Mammary epithelial cell (primary cell): ENCODE results near the gene SFXN1.

Experiments used
- EZH2 ChIP-seq: IDR thresholded peaks from 2 replicates; pipeline ENCODE4 v1.6.1; 2012; ENCODE audit warnings: low read length, inconsistent platforms, borderline replicate concordance
- TF ChIP-seq, protein P1 (sequence below), 2 donors: IDR thresholded peaks in 1 of 2; conservative IDR thresholded peaks in 1 of 2; 2 replicates each; pipeline ENCODE4 v1.5.1; 2011 to 2012; ENCODE audit warnings: inconsistent platforms in 2 of 2, low read length in 2 of 2, mild to moderate bottlenecking in 2 of 2, control low read depth in 1 of 2, low read depth in 1 of 2; ENCODE audit not compliant: insufficient read depth in 1 of 2; ENCODE audit errors: extremely low read depth in 1 of 2

- TF ChIP-seq, protein P1, sequence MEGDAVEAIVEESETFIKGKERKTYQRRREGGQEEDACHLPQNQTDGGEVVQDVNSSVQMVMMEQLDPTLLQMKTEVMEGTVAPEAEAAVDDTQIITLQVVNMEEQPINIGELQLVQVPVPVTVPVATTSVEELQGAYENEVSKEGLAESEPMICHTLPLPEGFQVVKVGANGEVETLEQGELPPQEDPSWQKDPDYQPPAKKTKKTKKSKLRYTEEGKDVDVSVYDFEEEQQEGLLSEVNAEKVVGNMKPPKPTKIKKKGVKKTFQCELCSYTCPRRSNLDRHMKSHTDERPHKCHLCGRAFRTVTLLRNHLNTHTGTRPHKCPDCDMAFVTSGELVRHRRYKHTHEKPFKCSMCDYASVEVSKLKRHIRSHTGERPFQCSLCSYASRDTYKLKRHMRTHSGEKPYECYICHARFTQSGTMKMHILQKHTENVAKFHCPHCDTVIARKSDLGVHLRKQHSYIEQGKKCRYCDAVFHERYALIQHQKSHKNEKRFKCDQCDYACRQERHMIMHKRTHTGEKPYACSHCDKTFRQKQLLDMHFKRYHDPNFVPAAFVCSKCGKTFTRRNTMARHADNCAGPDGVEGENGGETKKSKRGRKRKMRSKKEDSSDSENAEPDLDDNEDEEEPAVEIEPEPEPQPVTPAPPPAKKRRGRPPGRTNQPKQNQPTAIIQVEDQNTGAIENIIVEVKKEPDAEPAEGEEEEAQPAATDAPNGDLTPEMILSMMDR (conservative IDR thresholded peaks at IDR 0.05 in 1 of 2, IDR thresholded peaks at IDR 0.05 in 1 of 2; ENCODE audit: extremely low read depth in 1 of 2, insufficient read depth in 1 of 2, low read depth in 1 of 2, low read length in 2 of 2) = no peak
- TF ChIP-seq EZH2 = no peak
Observed at GRCh38 chr5:175493726-175494125, 15.4 kb downstream of the SFXN1 start.
